ENCODE results near the gene CD53. TPM values are rescaled to one million over a fixed set of nuclear protein-coding genes. Genes with fewer than 3 reads are reported as not detected.
"Not testable (repeated sequence)": the region's sequence is repeated elsewhere in the genome, so short reads cannot be mapped to it uniquely, and the experiment has no call there.

Gene CD53
- polyA plus RNA-seq, 1 donor from 2014 or later = not detected

DNA sequence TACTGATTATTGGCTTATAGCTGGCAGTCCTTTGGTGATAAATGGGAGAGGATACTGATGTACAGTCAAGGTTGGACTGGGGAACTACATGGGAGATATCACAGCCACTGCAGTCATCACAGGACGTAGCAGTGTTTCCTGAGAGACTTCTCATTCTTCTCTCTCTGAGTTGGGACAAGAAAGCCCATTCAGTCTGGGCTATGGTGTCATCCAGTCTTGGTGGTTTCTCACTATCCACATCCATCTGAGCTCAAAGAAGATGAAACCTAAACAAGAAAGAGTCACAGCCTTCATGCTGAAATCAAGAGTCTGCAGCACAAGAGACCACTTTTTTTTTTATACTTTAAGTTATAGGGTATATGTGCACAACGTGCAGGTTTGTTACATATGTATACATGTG is 12.8 kb upstream of the CD53 start:
- Histone ChIP-seq H3K4me2 (ENCODE audit: low read length) (no peak overlapping the region), H2AFZ (ENCODE audit: low read depth, low read length) (no peak overlapping the region), H4K20me1 (ENCODE audit: insufficient read depth) (no peaks in the 10 kb centered on the region), H3K9me3 (ENCODE audit: low read length) (no peaks in the 10 kb centered on the region), H3K4me3 (ENCODE audit: low read length) (no peak overlapping the region), H3K36me3 (ENCODE audit: insufficient read depth, low read length) (no peaks in the 10 kb centered on the region), H3K27me3 (ENCODE audit: insufficient read depth, low read depth, low read length) (no peaks in the 10 kb centered on the region), H3K79me2 (replicated peaks; ENCODE audit: insufficient read depth, low read length) (no peaks in the 10 kb centered on the region), H3K9me2 (ENCODE audit: insufficient read depth, low read length) (no peaks in the 10 kb centered on the region), H3F3A (ENCODE audit: insufficient read depth, low read length, poor library complexity, severe bottlenecking) (no peaks in the 10 kb centered on the region), H3K27ac (ENCODE audit: low read length) (no peak overlapping the region), H3K9ac (ENCODE audit: low read length) (no peak overlapping the region)
- TF ChIP-seq TAF1 (IDR thresholded peaks at IDR 0.05; ENCODE audit: low read depth) (no peak), RAD21 (conservative IDR thresholded peaks at IDR 0.05) (no peak), SMC3 (conservative IDR thresholded peaks at IDR 0.05; ENCODE audit: poor library complexity) (no peak), EP300 (conservative IDR thresholded peaks at IDR 0.05; ENCODE audit: poor library complexity, severe bottlenecking) (no peak), EZH2 (IDR thresholded peaks at IDR 0.05; ENCODE audit: borderline replicate concordance, insufficient read depth, low read length, poor library complexity, severe bottlenecking) (no peak), POLR2AphosphoS5 (IDR thresholded peaks at IDR 0.05) (no peak)
- TF ChIP-seq, protein P1, sequence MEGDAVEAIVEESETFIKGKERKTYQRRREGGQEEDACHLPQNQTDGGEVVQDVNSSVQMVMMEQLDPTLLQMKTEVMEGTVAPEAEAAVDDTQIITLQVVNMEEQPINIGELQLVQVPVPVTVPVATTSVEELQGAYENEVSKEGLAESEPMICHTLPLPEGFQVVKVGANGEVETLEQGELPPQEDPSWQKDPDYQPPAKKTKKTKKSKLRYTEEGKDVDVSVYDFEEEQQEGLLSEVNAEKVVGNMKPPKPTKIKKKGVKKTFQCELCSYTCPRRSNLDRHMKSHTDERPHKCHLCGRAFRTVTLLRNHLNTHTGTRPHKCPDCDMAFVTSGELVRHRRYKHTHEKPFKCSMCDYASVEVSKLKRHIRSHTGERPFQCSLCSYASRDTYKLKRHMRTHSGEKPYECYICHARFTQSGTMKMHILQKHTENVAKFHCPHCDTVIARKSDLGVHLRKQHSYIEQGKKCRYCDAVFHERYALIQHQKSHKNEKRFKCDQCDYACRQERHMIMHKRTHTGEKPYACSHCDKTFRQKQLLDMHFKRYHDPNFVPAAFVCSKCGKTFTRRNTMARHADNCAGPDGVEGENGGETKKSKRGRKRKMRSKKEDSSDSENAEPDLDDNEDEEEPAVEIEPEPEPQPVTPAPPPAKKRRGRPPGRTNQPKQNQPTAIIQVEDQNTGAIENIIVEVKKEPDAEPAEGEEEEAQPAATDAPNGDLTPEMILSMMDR (IDR thresholded peaks at IDR 0.05; ENCODE audit: poor library complexity, severe bottlenecking) = no peak

DNA sequence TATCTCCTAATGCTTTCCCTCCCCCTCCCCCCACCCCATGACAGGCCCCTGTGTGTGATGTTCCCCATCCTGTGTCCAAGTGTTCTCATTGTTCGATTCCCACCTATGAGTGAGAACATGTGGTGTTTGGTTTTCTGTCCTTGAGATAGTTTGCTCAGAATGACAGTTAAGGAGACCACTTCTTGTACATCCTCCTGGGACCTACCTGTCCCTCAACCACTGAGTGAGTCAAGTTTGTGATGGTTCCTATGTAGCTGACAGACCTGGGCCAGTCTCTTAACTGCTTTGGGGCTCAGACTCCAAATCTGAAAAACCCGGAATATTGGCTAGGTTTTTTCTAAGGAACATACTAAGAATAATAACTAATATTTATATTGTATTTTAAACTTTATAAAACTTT is 12.3 kb upstream of the CD53 start:
- H3K9ac ChIP-seq (ENCODE audit: low read length); H2AFZ ChIP-seq (ENCODE audit: low read depth, low read length); H3K9me3 ChIP-seq (ENCODE audit: low read length); H3F3A ChIP-seq (ENCODE audit: insufficient read depth, low read length, poor library complexity, severe bottlenecking); H4K20me1 ChIP-seq (ENCODE audit: insufficient read depth); H3K27ac ChIP-seq (ENCODE audit: low read length); H3K79me2 ChIP-seq (replicated peaks; ENCODE audit: insufficient read depth, low read length); H3K4me2 ChIP-seq (ENCODE audit: low read length); H3K9me2 ChIP-seq (ENCODE audit: insufficient read depth, low read length); H3K27me3 ChIP-seq (ENCODE audit: insufficient read depth, low read depth, low read length); H3K4me3 ChIP-seq (ENCODE audit: low read length); H3K36me3 ChIP-seq (ENCODE audit: insufficient read depth, low read length): not testable (repeated sequence)

DNA sequence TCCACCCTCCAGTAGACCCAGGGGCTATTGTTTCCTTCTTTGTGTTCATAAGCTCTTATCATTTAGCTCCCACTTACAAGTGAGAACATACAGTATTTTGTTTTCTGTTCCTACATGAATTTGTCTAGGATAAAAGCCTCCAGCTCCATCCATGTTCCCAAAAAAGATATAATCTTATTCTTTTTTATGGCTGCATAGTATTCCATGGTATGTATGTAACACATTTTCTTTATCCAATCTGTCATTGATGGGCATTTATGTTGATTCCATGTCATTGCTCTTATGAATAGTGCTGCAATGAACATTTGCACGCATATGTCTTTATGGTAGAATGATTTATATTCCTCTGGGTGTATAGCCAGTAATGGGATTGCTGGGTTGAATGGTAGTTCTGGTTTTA is 11.0 kb upstream of the CD53 start:
- H4K20me1 ChIP-seq (ENCODE audit: insufficient read depth); H3K9me3 ChIP-seq (ENCODE audit: low read length); H3K9me2 ChIP-seq (ENCODE audit: insufficient read depth, low read length); H3K79me2 ChIP-seq (replicated peaks; ENCODE audit: insufficient read depth, low read length); H2AFZ ChIP-seq (ENCODE audit: low read depth, low read length); H3K9ac ChIP-seq (ENCODE audit: low read length); H3K36me3 ChIP-seq (ENCODE audit: insufficient read depth, low read length); H3K4me3 ChIP-seq (ENCODE audit: low read length); H3K27me3 ChIP-seq (ENCODE audit: insufficient read depth, low read depth, low read length); H3K4me2 ChIP-seq (ENCODE audit: low read length); H3K27ac ChIP-seq (ENCODE audit: low read length); H3F3A ChIP-seq (ENCODE audit: insufficient read depth, low read length, poor library complexity, severe bottlenecking): not testable (repeated sequence)

DNA sequence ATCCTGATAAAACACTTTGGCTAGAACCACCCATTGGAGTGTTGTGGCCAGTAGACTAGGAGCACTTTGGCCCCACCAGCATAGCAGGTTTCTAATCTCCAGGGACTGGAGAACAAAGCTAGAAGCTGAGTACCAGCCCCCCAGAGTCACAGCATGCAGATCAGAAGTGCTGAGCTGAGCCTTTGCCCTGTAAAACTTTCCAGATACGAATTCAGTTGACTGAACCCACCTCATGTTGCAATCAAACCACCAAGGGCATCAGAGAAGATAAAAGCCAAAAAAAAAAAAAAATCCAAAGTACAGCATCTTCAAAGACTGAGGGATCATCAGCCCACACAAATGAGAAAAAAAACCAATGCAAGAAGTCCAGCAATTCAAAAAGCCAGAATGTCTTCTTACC is 8.7 kb upstream of the CD53 start:
- TF ChIP-seq SMC3 (conservative IDR thresholded peaks at IDR 0.05; ENCODE audit: poor library complexity) (no peak), TAF1 (IDR thresholded peaks at IDR 0.05; ENCODE audit: low read depth) (no peak), RAD21 (conservative IDR thresholded peaks at IDR 0.05) (no peak), MXI1 (conservative IDR thresholded peaks at IDR 0.05; ENCODE audit: poor library complexity, severe bottlenecking) (no peak), EZH2 (IDR thresholded peaks at IDR 0.05; ENCODE audit: borderline replicate concordance, insufficient read depth, low read length, poor library complexity, severe bottlenecking) (no peak), EP300 (conservative IDR thresholded peaks at IDR 0.05; ENCODE audit: poor library complexity, severe bottlenecking) (no peak), POLR2AphosphoS5 (IDR thresholded peaks at IDR 0.05) (no peak)
- TF ChIP-seq, protein P1 (IDR thresholded peaks at IDR 0.05; ENCODE audit: poor library complexity, severe bottlenecking) = no peak
- TF ChIP-seq, protein P2, sequence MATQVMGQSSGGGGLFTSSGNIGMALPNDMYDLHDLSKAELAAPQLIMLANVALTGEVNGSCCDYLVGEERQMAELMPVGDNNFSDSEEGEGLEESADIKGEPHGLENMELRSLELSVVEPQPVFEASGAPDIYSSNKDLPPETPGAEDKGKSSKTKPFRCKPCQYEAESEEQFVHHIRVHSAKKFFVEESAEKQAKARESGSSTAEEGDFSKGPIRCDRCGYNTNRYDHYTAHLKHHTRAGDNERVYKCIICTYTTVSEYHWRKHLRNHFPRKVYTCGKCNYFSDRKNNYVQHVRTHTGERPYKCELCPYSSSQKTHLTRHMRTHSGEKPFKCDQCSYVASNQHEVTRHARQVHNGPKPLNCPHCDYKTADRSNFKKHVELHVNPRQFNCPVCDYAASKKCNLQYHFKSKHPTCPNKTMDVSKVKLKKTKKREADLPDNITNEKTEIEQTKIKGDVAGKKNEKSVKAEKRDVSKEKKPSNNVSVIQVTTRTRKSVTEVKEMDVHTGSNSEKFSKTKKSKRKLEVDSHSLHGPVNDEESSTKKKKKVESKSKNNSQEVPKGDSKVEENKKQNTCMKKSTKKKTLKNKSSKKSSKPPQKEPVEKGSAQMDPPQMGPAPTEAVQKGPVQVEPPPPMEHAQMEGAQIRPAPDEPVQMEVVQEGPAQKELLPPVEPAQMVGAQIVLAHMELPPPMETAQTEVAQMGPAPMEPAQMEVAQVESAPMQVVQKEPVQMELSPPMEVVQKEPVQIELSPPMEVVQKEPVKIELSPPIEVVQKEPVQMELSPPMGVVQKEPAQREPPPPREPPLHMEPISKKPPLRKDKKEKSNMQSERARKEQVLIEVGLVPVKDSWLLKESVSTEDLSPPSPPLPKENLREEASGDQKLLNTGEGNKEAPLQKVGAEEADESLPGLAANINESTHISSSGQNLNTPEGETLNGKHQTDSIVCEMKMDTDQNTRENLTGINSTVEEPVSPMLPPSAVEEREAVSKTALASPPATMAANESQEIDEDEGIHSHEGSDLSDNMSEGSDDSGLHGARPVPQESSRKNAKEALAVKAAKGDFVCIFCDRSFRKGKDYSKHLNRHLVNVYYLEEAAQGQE (IDR thresholded peaks at IDR 0.05; ENCODE audit: borderline replicate concordance) = no peak
- no peak overlapping the region for H3K4me3 ChIP-seq (ENCODE audit: low read length)
- no peak overlapping the region for H2AFZ ChIP-seq (ENCODE audit: low read depth, low read length)
- no peak overlapping the region for H3K4me2 ChIP-seq (ENCODE audit: low read length)
- no peak overlapping the region for H3K9ac ChIP-seq (ENCODE audit: low read length)
- H3K9me2 ChIP-seq (ENCODE audit: insufficient read depth, low read length) = no peaks in the 10 kb centered on the region
- H3K27me3 ChIP-seq (ENCODE audit: insufficient read depth, low read depth, low read length) = no peaks in the 10 kb centered on the region
- H3K27ac ChIP-seq (ENCODE audit: low read length) = no peak overlapping the region
- no peaks in the 10 kb centered on the region for H4K20me1 ChIP-seq (ENCODE audit: insufficient read depth)
- no peaks in the 10 kb centered on the region for H3K36me3 ChIP-seq (ENCODE audit: insufficient read depth, low read length)
- H3K9me3 ChIP-seq (ENCODE audit: low read length) = no peaks in the 10 kb centered on the region
- no peaks in the 10 kb centered on the region for H3F3A ChIP-seq (ENCODE audit: insufficient read depth, low read length, poor library complexity, severe bottlenecking)
- H3K79me2 ChIP-seq (replicated peaks; ENCODE audit: insufficient read depth, low read length) = no peaks in the 10 kb centered on the region

Measured in neural cell (in vitro differentiated cells).